Vagina (tissue), 2 donors: Measurements from ENCODE around the gene EBF3. TPM values are rescaled to one million over a fixed set of nuclear protein-coding genes. Genes with fewer than 3 reads are reported as not detected.

ENCODE experiments used
- DNase-seq, 2 donors: peaks; one replicate each; pipeline ENCODE4 v3.0.0-alpha.2; 2017; ENCODE audit errors: extremely low spot score in 2 of 2
- H3K27ac ChIP-seq: fragments of 200-600 bp; sonication (generic); one replicate; pipeline ENCODE4 v1.5.1; 2019
- H3K27me3 ChIP-seq: fragments of 200-600 bp; sonication (generic); one replicate; pipeline ENCODE4 v1.5.1; 2019
- H3K36me3 ChIP-seq, 2 donors: fragments of 200-600 bp; sonication (generic); one replicate each; pipeline ENCODE4 v1.5.1; 2017 to 2019
- H3K4me1 ChIP-seq: fragments of 200-600 bp; sonication (generic); one replicate; pipeline ENCODE4 v1.5.1; 2019
- H3K4me3 ChIP-seq, 2 donors: fragments of 200-600 bp; sonication (generic); 1 replicate in 1 of 2; 2 replicates in 1 of 2; pipeline ENCODE4 v1.5.1; 2016 to 2019
- H3K9me3 ChIP-seq: fragments of 200-600 bp; sonication (generic); one replicate; pipeline ENCODE4 v1.5.1; 2019
- CTCF ChIP-seq, 3 experiments: fragments of 450-650 bp in 2 of 3; fragments of 200-600 bp in 1 of 3; sonication (generic) in 1 of 3; IDR thresholded peaks; one replicate each; pipeline ENCODE4 v1.5.1; 2017 to 2019; ENCODE audit warnings: antibody characterized with exemption in 3 of 3, mild to moderate bottlenecking in 2 of 3, moderate library complexity in 2 of 3
- POLR2A ChIP-seq, 2 donors: fragments of 450-650 bp; IDR thresholded peaks; one replicate each; pipeline ENCODE4 v1.6.1; 2017; ENCODE audit warnings: antibody characterized with exemption in 2 of 2, mild to moderate bottlenecking in 2 of 2, moderate library complexity in 2 of 2
- POLR2AphosphoS5 ChIP-seq, 2 donors: sonication (generic); formaldehyde crosslinking; IDR thresholded peaks; one replicate each; pipeline ENCODE4 v1.9.0; 2017; ENCODE audit warnings: antibody characterized with exemption in 2 of 2, mild to moderate bottlenecking in 2 of 2, low read depth in 1 of 2; ENCODE audit not compliant: insufficient read depth in 1 of 2
- intact Hi-C: fragments of 100-400 bp; cut with DNase I; formaldehyde crosslinking; loops from one replicate; pipeline ENCODE4 v1.15.1; 2023
- total RNA-seq: library from RNA; depleted of rRNA; stranded (reverse); fragments of >200 nt; gene quantifications from one replicate; pipeline ENCODE4 v1.2.3, GENCODE V29; 2016

EBF3 gene
- total RNA-seq, 1 donor from 2014 or later, result 10.6 TPM

GRCh38 chr10:129832573-129833467 lies 131.3 kb downstream of the EBF3 start:
- peak in 1 of 2 donors; percentile 44 for DNase-seq
- Histone ChIP-seq H3K27me3 (no peaks in the 10 kb centered on the region), H3K4me3 (no peak overlapping the region), H3K4me1 (no peaks in the 10 kb centered on the region), H3K9me3 (no peaks in the 10 kb centered on the region), H3K27ac (no peak overlapping the region), H3K36me3 (no peaks in the 10 kb centered on the region)
- intact Hi-C loops, result no loop called here
- TF ChIP-seq CTCF (IDR thresholded peaks at IDR 0.05) (no peak), POLR2AphosphoS5 (IDR thresholded peaks at IDR 0.05; ENCODE audit: insufficient read depth in 1 of 2, low read depth in 1 of 2) (no peak), POLR2A (IDR thresholded peaks at IDR 0.05) (no peak)

DNA sequence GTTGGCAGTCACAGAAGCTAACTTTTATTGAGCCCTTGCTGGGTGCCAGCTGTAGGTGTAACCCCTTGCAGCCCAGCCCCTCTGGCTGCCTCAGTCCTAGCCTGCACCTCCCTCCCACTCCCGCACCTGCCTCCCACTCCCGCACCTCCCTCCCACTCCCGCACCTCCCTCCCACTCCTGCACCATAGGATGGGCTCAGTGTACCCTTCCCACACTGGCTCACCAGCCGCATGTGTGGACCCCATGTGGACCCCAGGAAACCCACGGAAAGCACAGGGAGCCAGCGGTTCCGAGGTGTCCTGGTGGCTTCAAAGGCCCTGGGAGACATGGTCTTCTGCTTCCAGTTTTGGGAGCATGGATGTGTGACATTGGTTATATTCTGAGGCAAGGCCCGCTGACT lies 132.9 kb downstream of the EBF3 start:
- no peak overlapping the region for H3K4me3 ChIP-seq
- H3K27me3 ChIP-seq, result no peaks in the 10 kb centered on the region
- TF ChIP-seq POLR2AphosphoS5 (IDR thresholded peaks at IDR 0.05; ENCODE audit: insufficient read depth in 1 of 2, low read depth in 1 of 2) (no peak), POLR2A (IDR thresholded peaks at IDR 0.05) (no peak), CTCF (IDR thresholded peaks at IDR 0.05) (no peak)
- H3K27ac ChIP-seq, result no peak overlapping the region
- no peaks in the 10 kb centered on the region for H3K36me3 ChIP-seq
- DNase-seq, result peak in 1 of 2 donors; percentile 42
- no peaks in the 10 kb centered on the region for H3K4me1 ChIP-seq
- H3K9me3 ChIP-seq, result no peaks in the 10 kb centered on the region
- intact Hi-C loops, result no loop called here

DNA sequence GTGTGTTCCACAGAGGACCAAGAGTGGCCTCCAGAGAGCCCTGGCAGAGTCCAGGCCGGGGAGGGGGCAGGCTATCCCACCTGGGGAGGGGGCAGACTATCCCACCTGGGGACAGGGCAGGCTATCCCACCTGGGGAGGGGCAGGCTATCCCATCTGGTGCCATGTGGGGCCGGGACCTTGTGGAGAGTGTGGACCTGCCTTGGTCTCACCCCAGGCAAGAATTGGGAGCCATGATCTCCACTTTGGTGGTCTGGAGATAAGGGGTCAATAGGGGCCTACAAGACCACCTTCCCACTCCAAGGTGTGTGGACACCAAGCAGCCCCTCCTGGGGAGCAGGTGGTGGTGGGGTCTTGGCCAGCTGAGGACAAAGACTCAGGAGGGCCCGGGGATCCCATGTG lies 138.2 kb downstream of the EBF3 start:
- H3K4me3 ChIP-seq, result no peak overlapping the region
- intact Hi-C loops, result no loop called here
- H3K36me3 ChIP-seq, result no peaks in the 10 kb centered on the region
- H3K27me3 ChIP-seq, result no peaks in the 10 kb centered on the region
- no peaks in the 10 kb centered on the region for H3K4me1 ChIP-seq
- DNase-seq, result peak in 1 of 2 donors; percentile 44
- no peaks in the 10 kb centered on the region for H3K9me3 ChIP-seq
- TF ChIP-seq POLR2AphosphoS5 (IDR thresholded peaks at IDR 0.05; ENCODE audit: insufficient read depth in 1 of 2, low read depth in 1 of 2) (no peak), POLR2A (IDR thresholded peaks at IDR 0.05) (no peak), CTCF (IDR thresholded peaks at IDR 0.05) (no peak)
- H3K27ac ChIP-seq, result no peak overlapping the region

GRCh38 chr10:129825221-129825620 lies 138.9 kb downstream of the EBF3 start:
- intact Hi-C loops, result no loop called here
- Histone ChIP-seq H3K4me1 (no peaks in the 10 kb centered on the region), H3K4me3 (no peak overlapping the region), H3K36me3 (no peaks in the 10 kb centered on the region), H3K9me3 (no peaks in the 10 kb centered on the region), H3K27me3 (no peaks in the 10 kb centered on the region), H3K27ac (no peak overlapping the region)
- DNase-seq, result peak in 1 of 2 donors; percentile 58
- TF ChIP-seq POLR2A (IDR thresholded peaks at IDR 0.05), result no peak
- TF ChIP-seq POLR2AphosphoS5 (IDR thresholded peaks at IDR 0.05; ENCODE audit: insufficient read depth in 1 of 2, low read depth in 1 of 2), result no peak
- no peak for TF ChIP-seq CTCF (IDR thresholded peaks at IDR 0.05)

GRCh38 chr10:129820451-129820850 lies 143.6 kb downstream of the EBF3 start:
- Histone ChIP-seq H3K4me3 (no peak overlapping the region), H3K27me3 (no peaks in the 10 kb centered on the region), H3K9me3 (no peaks in the 10 kb centered on the region), H3K4me1 (no peaks in the 10 kb centered on the region), H3K27ac (no peak overlapping the region), H3K36me3 (no peaks in the 10 kb centered on the region)
- TF ChIP-seq POLR2AphosphoS5 (IDR thresholded peaks at IDR 0.05; ENCODE audit: insufficient read depth in 1 of 2, low read depth in 1 of 2) (no peak), POLR2A (IDR thresholded peaks at IDR 0.05) (no peak), CTCF (IDR thresholded peaks at IDR 0.05) (no peak)
- no peak for DNase-seq
- intact Hi-C loops, result no loop called here
